SU-DHL-6 (cell line): ENCODE results near the gene GABRA5.

ENCODE experiments used
- H2AFZ ChIP-seq: fragments of 200-600 bp; sonication (generic); 2 replicates; pipeline ENCODE4 v1.6.1; 2014; ENCODE audit warnings: low read depth, mild to moderate bottlenecking, moderate library complexity, mixed read lengths, antibody characterized with exemption, low read length; ENCODE audit not compliant: severe bottlenecking
- H3F3A ChIP-seq: fragments of 200-600 bp; shearing (Covaris generic); 2 replicates; pipeline ENCODE4 v1.6.0; 2016; ENCODE audit warnings: antibody characterized with exemption, mild to moderate bottlenecking; ENCODE audit not compliant: insufficient read depth
- H3K27ac ChIP-seq: fragments of 200-600 bp; sonication (generic); 2 replicates; pipeline ENCODE4 v1.5.1; 2016; ENCODE audit warnings: low read depth, mild to moderate bottlenecking, low read length, moderate library complexity, mixed read lengths
- H3K27me3 ChIP-seq: fragments of 200-600 bp; sonication (generic), shearing (Covaris generic); 2 replicates; pipeline ENCODE4 v1.6.0; 2014; ENCODE audit warnings: mild to moderate bottlenecking, low read length
- H3K36me3 ChIP-seq: fragments of 200-600 bp; sonication (generic); 2 replicates; pipeline ENCODE4 v1.6.1; 2014; ENCODE audit warnings: mild to moderate bottlenecking, low read length, mixed read lengths
- H3K4me2 ChIP-seq: fragments of 300-600, 200-600 bp; shearing (Covaris generic), sonication (generic); 2 replicates; pipeline ENCODE4 v1.6.0; 2014; ENCODE audit warnings: low read length, low read depth, mild to moderate bottlenecking; ENCODE audit not compliant: poor library complexity, severe bottlenecking
- H3K4me3 ChIP-seq: fragments of 200-600 bp; sonication (generic); 2 replicates; pipeline ENCODE4 v1.5.1; 2014; ENCODE audit warnings: antibody characterized with exemption, low read length, mild to moderate bottlenecking, mixed read lengths; ENCODE audit not compliant: insufficient read depth, poor library complexity, severe bottlenecking
- H3K79me2 ChIP-seq: fragments of 200-600 bp; sonication (generic); 2 replicates; pipeline ENCODE4 v1.6.1; 2014; ENCODE audit warnings: mild to moderate bottlenecking, low read length, moderate library complexity; ENCODE audit not compliant: insufficient read depth
- H3K9ac ChIP-seq: fragments of 200-600 bp; sonication (generic); 2 replicates; pipeline ENCODE4 v1.7.0; 2014; ENCODE audit warnings: mild to moderate bottlenecking, low read length
- H3K9me2 ChIP-seq: fragments of 200-600 bp; sonication (generic); replicated peaks from 2 replicates; pipeline ENCODE4 v1.6.1; 2014; ENCODE audit warnings: low read length; ENCODE audit not compliant: insufficient read depth
- H3K9me3 ChIP-seq: fragments of 200-600 bp; sonication (generic); 2 replicates; pipeline ENCODE4 v1.6.1; 2014; ENCODE audit warnings: low read length, mixed read lengths; ENCODE audit not compliant: insufficient read depth
- H4K20me1 ChIP-seq: fragments of 200-600 bp; sonication (generic); 2 replicates; pipeline ENCODE4 v1.6.1; 2014; ENCODE audit warnings: low read depth, mild to moderate bottlenecking, antibody characterized with exemption, low read length, moderate library complexity, mixed read lengths
- CTCF ChIP-seq: fragments of 200-600 bp; sonication (generic); IDR thresholded peaks from one replicate; pipeline ENCODE4 v1.5.1; 2017; ENCODE audit warnings: antibody characterized with exemption, mild to moderate bottlenecking, low read length, moderate library complexity; ENCODE audit not compliant: insufficient read depth, poor library complexity, severe bottlenecking
- EZH2phosphoT487 ChIP-seq: fragments of 200-600 bp; sonication (generic), shearing (Covaris generic); conservative IDR thresholded peaks from 2 replicates; pipeline ENCODE4 v1.6.1; 2018; ENCODE audit warnings: mild to moderate bottlenecking, antibody characterized with exemption, low read length, moderate library complexity, mixed read lengths

GABRA5 gene

GRCh38 chr15:26936502-26936901 is 69.6 kb downstream of the GABRA5 start:
- Histone ChIP-seq H3K9ac (no peak overlapping the region), H3K36me3 (no peaks in the 10 kb centered on the region), H3K27ac (no peak overlapping the region), H3K79me2 (no peaks in the 10 kb centered on the region), H3K9me2 (no peaks in the 10 kb centered on the region), H3K4me3 (no peak overlapping the region), H3K27me3 (no peaks in the 10 kb centered on the region), H3K4me2 (no peak overlapping the region), H3F3A (no peaks in the 10 kb centered on the region), H2AFZ (no peak overlapping the region), H3K9me3 (no peaks in the 10 kb centered on the region), H4K20me1 (no peaks in the 10 kb centered on the region)
- TF ChIP-seq EZH2phosphoT487 (no peak), CTCF (no peak)

DNA sequence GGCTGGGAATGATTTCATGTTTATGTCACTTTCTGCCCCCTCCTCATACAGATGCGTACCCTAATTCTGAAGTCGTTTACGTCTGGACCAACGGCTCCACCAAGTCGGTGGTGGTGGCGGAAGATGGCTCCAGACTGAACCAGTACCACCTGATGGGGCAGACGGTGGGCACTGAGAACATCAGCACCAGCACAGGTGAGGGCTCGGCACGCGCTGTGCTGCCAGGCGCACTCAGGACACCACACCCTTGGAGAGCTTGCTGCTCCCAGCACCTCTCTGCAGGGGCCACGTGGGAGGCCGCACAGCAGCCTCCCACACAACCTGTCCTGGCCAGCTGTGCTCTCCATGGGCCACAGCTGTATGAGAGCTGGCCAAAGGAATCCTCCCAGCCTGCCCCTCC is 70.3 kb downstream of the GABRA5 start:
- Histone ChIP-seq H3K36me3 (no peaks in the 10 kb centered on the region), H3K9ac (no peak overlapping the region), H3K4me2 (no peak overlapping the region), H3K27me3 (no peaks in the 10 kb centered on the region), H3K27ac (no peak overlapping the region), H3K4me3 (no peak overlapping the region), H3K9me3 (no peaks in the 10 kb centered on the region), H3K79me2 (no peaks in the 10 kb centered on the region), H4K20me1 (no peaks in the 10 kb centered on the region), H2AFZ (no peak overlapping the region), H3K9me2 (no peaks in the 10 kb centered on the region), H3F3A (no peaks in the 10 kb centered on the region)
- no peak for TF ChIP-seq CTCF
- TF ChIP-seq EZH2phosphoT487 = no peak

GRCh38 chr15:26939398-26939797 is 72.5 kb downstream of the GABRA5 start:
- H3K4me2 ChIP-seq = no peak overlapping the region
- no peak overlapping the region for H3K27ac ChIP-seq
- no peaks in the 10 kb centered on the region for H3F3A ChIP-seq
- H4K20me1 ChIP-seq = no peaks in the 10 kb centered on the region
- no peaks in the 10 kb centered on the region for H3K79me2 ChIP-seq
- TF ChIP-seq EZH2phosphoT487 = no peak
- no peak for TF ChIP-seq CTCF
- H3K9me2 ChIP-seq = no peaks in the 10 kb centered on the region
- no peak overlapping the region for H3K4me3 ChIP-seq
- H3K9me3 ChIP-seq = no peaks in the 10 kb centered on the region
- no peaks in the 10 kb centered on the region for H3K27me3 ChIP-seq
- H2AFZ ChIP-seq = no peak overlapping the region
- H3K9ac ChIP-seq = no peak overlapping the region
- H3K36me3 ChIP-seq = no peaks in the 10 kb centered on the region

DNA sequence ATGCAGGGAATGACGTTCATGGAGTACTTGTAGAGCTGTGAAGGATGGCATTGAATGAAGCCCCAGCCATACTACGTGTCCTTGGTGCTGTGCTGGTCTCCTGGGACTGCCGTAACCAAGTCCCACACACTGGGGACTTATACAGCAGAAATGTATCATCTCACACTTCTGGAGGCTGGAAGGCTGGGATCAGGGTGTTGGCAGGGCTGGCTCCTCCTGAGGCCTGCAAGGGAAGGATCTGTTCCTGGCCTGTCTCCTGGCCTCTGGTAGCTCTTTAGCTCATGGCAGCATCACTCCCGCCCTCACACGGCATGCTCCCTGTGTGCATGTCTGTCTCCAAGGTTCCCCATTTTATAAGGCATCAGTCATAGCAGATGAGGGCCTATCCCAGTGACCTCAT is 74.6 kb downstream of the GABRA5 start:
- no peaks in the 10 kb centered on the region for H3K27me3 ChIP-seq
- H4K20me1 ChIP-seq = no peaks in the 10 kb centered on the region
- no peaks in the 10 kb centered on the region for H3F3A ChIP-seq
- no peaks in the 10 kb centered on the region for H3K9me3 ChIP-seq
- no peaks in the 10 kb centered on the region for H3K79me2 ChIP-seq
- no peak overlapping the region for H3K27ac ChIP-seq
- H2AFZ ChIP-seq = no peak overlapping the region
- no peak overlapping the region for H3K4me3 ChIP-seq
- H3K9ac ChIP-seq = no peak overlapping the region
- H3K9me2 ChIP-seq = no peaks in the 10 kb centered on the region
- no peaks in the 10 kb centered on the region for H3K36me3 ChIP-seq
- TF ChIP-seq EZH2phosphoT487 (no peak), CTCF (no peak)
- no peak overlapping the region for H3K4me2 ChIP-seq
